Smooth muscle cell of the pulmonary artery (primary cell): Measurements from ENCODE around the gene ARL10. TPM values are rescaled to one million over a fixed set of nuclear protein-coding genes. Genes with fewer than 3 reads are reported as not detected.

Experiments
- total RNA-seq: library from RNA; depleted of rRNA; stranded (reverse); fragments of >200 nt; gene quantifications from 2 replicates; pipeline ENCODE4 v1.2.3, GENCODE V29; 2014

ARL10 gene, protein sequence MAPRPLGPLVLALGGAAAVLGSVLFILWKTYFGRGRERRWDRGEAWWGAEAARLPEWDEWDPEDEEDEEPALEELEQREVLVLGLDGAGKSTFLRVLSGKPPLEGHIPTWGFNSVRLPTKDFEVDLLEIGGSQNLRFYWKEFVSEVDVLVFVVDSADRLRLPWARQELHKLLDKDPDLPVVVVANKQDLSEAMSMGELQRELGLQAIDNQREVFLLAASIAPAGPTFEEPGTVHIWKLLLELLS
- 30.0 and 37.4 TPM in 2 replicates for total RNA-seq

DNA sequence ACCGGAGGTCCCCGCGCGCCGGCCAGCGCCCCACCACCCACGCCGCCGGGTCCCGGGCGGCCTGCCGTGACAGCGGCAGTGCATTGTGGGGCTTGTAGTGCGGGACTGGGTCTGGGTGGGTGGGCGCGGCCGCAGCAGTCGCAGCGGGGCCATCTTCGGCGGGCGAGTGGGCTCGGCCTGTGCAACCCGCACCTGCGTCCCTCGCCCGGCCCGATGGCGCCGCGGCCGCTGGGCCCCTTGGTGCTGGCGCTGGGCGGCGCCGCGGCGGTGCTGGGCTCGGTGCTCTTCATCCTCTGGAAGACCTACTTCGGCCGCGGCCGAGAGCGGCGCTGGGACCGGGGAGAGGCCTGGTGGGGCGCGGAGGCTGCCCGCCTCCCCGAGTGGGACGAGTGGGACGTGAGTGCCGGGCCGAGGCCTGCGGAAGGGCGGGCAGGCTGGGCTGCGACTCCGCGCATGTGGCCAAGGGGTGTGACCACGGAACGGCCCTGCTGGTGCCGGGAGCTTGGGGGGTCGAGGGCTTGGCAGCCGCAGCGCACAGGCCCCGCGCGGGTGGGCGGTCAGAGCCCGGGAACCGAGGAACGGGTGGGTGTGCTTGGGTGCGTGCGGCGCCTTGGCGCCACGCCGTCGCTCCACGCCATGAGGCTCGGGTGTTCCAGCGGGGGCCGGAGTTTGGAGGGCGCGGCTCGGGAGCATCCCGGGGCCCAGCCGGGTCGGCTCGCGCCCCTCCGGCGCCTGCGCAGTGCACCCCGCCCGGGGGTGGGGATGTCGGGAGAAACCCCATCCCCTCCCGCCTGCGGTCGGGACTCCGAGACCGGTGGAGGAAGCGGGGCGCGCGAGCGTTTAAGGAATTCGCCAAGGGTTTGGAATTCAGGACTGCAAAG is at the start of gene ARL10:
ARL10 (plus strand) TSS at position 137 of the 881 bp plus-strand sequence; CDS start at position 214, 77 bp downstream.

DNA sequence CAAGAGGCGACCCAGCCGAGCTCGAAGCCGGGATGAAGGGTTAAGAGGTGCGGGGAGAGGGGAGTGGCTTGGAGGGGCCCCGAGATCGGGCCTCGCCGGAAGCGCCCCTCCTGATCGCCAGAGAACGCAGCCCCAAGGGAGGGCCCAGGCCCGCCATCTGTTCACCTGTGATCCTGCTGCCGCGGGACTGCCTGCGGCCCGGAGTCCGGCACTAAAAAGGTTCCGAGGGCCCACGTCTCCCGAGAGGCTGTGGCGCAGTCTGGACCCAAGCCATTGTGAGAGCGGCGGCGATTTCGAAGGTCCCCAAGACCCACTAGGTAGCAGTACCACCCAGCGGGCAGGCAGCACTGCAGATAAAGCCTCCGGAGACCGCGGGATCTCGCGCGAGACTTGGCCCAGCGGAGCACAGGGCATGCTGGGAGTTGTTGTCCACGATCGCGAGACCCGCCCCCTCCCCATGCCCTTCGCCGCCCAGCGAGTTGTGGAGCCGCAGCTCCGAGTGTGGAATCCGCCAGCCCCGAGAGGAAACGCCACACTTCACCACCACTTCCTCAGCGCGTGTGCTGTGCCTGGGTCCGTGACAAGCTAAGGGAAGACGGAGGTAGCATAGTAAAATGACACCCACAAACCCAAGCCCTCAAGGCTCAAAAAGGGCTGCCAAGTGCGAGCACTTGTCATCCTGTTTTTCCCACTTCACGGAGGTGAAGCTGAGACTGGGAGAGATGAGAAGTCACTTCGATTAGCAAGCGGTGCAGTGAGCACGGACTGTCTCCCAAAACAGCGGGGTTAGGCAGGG is 3.7 kb upstream of the ARL10 start, which contains the start of gene KIAA1191:
KIAA1191 (minus strand) TSS at position 328 of the 796 bp plus-strand sequence. CDS start 2,256 bp downstream, outside the sequence.

GRCh38 chr5:176388444-176389134 is 23.3 kb downstream of the ARL10 start, which contains the start of the genes HIGD2A and NOP16:
TSS of gene HIGD2A (plus strand) at chr5:176388751. CDS start at chr5:176388820, 69 bp downstream.
TSS of gene NOP16 (minus strand) at chr5:176388598. CDS start at chr5:176388539, 59 bp downstream.

DNA sequence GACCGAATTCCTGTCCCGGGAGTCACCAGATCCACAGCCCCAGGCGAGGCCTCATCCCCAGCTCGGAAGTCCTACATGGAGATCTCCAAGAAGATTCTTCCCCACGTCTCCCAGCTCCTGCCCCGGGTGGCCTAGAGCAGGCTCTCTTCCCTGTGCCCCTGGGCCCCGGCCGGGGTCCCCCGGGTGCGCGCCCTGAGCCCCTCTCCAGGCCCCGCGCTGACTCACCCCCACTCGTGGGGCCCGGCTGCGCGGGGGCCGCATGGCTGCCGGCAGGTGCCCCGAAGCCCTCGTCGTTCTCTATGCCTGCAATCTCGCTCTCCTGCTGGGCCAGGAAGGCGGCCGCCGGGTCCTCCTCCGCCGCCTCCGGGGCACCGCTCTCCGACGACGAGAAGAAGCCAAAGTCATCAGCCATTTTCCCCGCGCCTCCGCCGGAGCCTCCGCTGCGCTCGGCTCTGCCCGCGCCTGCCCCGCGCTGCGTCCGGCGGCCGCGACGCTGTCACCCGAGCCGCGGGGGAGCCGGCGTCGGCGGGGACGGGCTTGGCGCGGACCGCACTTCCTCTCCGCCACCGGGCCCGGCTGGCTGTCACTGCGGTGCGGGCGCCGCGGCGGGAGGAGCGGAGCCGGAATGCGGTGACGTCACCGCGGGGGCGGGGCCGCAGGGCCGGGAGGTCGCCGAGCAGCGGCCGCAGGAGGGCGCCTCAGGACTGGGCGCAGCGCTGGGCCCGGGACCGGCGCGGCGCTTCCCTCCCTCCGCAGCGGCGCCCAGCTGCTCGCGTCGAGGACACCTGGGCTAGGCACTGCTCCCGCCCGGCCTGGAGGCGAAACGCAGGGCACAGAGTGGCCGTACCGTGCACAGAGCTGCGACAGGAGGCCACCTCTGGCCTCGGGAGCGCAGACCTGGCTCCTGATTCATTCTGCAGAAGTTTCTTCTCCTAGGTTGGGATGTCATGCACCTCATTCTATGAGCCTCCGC is 51.0 kb downstream of the ARL10 start, which contains the start of gene CLTB:
CLTB (minus strand) TSS at position 588 of the 973 bp plus-strand sequence; CDS start at position 412, 176 bp downstream.

Other genes with a start within 250 kb of the ARL10 start
- gene SIMC1, start 127.1 kb upstream of the ARL10 start, total RNA-seq: 6.2 and 6.8 TPM in 2 replicates
- gene KIAA1191, start 3.7 kb upstream of the ARL10 start, total RNA-seq: 138 and 142 TPM in 2 replicates
- gene NOP16, start 23.1 kb downstream of the ARL10 start, total RNA-seq: 4.8 and 10.4 TPM in 2 replicates
- 41.9 and 44.1 TPM in 2 replicates for gene HIGD2A, start 23.3 kb downstream of the ARL10 start, total RNA-seq
- 65.7 and 72.3 TPM in 2 replicates for gene CLTB, start 51.1 kb downstream of the ARL10 start, total RNA-seq
- 42.4 and 51.3 TPM in 2 replicates for gene FAF2, start 82.9 kb downstream of the ARL10 start, total RNA-seq
- gene RNF44, start 171.9 kb downstream of the ARL10 start, total RNA-seq: 2.9 and 6.2 TPM in 2 replicates
- gene CDHR2, start 183.9 kb downstream of the ARL10 start, total RNA-seq: 0.17 TPM in 1 of 2 replicates, not detected in the other
- 2.1 and 2.9 TPM in 2 replicates for gene GPRIN1, start 244.7 kb downstream of the ARL10 start, total RNA-seq